Measurements from ENCODE around the gene DBT.
"Not testable (repeated sequence)": the region's sequence is repeated elsewhere in the genome, so short reads cannot be mapped to it uniquely, and the experiment has no call there.

DBT gene

DNA sequence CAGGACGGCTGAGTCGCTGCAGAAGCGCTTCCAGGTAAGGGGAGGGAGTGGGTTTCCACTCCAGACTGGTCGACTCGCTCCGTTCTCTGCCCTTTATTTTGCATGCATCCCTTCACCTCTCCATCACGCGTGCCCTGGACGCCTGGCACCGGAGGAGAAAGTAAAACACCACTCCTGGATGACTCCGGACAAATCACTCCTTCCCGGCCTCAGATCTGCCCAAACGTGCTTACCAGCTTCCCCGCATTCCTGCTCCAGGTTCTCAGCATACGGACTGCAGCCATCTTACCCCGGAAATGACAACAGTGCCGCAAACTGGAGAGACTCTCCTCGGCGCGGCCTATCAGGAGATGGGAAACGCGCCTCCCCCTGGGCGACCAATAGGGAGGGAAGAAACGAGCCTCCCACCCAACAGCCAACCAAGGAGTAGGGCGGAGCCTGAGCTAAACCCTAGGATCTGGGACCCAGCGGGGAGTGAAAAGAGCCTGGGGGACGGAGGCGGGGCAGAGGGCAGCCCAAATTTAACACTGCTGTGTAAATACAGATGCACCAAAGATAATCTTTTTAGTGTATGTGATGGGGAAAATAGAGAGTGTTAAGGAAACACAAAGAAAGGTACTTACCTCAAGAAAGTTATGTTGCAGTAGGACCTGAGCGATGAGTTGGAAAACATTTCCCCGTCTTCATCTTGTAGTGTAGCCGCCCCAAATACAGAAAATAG is at the start of gene DBT:
TSS of gene DBT (minus strand) at position 298 of the 721 bp plus-strand sequence. CDS start at position 284, 14 bp downstream.
- peak; percentile 84 for DNase-seq (ENCODE audit: low read depth, low spot score)

DNA sequence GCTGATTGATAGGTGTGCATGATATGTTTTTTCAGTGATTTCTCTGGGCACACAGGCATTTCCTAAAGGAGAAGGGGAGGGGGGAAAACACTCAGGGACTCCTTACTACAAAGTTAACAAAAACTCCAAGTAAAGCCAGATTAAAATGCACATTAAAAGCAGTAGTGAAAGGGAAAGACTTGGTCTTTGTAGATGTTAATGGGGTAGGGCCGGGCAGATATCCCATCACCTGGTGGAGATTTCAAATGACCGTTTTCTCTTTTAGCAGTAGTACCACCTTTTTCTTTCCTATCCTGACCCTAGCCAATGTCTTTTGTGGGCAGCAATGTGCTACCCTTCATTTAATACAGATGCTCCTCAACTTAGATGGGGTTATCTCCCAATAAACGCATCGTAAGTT is 48.9 kb upstream of the DBT start:
- no peak for DNase-seq (ENCODE audit: low read depth, low spot score)

DNA sequence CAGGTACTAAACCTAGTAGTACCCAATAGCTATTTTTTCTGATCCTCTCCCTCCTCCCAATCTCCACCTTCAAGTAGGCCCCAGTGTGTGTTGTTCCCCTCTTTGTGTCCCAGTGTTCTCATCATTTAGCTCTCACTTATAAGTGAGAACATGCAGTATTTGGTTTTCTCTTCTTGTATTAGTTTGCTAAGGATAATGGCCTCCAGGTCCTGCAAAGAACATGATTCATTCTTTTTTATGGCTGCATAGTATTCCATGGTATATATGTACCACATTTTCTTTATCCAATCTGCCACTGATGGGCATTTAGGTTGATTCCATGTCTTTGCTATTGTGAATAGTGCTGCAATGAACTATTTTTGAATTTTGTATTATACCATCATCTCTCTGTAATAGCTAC is 47.4 kb upstream of the DBT start:
- DNase-seq (ENCODE audit: low read depth, low spot score): not testable (repeated sequence)

DNA sequence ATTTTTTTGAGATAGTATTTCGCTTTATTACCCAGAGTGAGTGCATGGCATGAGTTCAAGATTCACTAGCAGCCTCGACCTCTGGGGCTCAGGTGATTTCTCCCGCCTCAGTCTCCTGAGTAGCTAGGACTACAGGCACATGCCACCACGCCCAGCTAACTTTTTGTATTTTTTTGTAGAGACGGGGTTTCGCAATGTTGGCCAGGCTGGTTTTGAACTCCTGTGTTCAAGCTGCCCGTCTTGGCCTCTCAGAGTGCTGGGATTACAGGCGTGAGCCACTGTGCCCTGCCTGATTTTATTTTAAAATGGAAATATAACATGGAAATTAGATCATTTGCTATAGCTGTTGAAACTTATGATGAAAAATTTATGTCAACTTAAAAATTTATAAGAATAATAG is 46.5 kb upstream of the DBT start:
- no peak for DNase-seq (ENCODE audit: low read depth, low spot score)

DNA sequence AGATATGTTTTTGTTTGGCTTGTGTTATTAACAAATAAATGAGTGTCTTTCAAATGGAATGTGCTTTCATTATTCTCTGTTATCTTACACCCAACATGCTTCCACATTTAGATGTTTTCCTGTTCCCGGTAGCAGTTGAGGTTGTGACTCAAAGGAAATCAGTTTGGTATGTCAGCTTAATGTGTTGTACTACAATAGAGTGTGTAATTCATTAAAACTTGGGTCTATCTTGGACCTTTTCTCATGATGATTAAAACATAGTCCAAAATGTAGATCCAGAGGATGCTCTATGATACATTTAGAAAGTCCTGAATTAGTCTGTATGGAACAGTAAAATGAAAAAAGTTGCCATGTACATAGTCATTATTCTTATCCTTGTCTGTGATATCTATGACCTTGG is 43.1 kb upstream of the DBT start:
- no peak for DNase-seq (ENCODE audit: low read depth, low spot score)

GRCh38 chr1:100290291-100290690 is 40.7 kb upstream of the DBT start:
- no peak for DNase-seq (ENCODE audit: low read depth, low spot score)

- no peak for DNase-seq (ENCODE audit: low read depth, low spot score)
Measured at GRCh38 chr1:100287162-100287561, 37.5 kb upstream of the DBT start.

DNA sequence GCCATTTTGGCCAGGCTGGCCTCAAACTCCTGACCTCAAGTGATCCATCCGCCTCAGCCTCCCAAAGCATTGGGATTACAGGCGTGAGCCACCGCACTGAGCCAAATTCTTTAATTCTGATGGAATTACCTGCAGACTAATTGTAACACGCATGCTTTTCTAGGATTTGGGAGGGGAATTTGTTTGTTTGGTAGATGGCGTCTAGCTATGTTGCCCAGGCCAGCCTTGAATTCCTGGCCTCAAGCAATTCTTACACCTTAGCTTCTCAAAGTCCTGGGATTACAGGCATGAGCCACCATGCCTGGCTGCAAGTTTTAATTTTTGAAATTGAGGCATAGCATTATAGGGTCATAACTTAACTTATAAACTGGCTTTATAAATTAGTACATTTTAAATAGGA is 35.0 kb upstream of the DBT start:
- DNase-seq (ENCODE audit: low read depth, low spot score): no peak

DNA sequence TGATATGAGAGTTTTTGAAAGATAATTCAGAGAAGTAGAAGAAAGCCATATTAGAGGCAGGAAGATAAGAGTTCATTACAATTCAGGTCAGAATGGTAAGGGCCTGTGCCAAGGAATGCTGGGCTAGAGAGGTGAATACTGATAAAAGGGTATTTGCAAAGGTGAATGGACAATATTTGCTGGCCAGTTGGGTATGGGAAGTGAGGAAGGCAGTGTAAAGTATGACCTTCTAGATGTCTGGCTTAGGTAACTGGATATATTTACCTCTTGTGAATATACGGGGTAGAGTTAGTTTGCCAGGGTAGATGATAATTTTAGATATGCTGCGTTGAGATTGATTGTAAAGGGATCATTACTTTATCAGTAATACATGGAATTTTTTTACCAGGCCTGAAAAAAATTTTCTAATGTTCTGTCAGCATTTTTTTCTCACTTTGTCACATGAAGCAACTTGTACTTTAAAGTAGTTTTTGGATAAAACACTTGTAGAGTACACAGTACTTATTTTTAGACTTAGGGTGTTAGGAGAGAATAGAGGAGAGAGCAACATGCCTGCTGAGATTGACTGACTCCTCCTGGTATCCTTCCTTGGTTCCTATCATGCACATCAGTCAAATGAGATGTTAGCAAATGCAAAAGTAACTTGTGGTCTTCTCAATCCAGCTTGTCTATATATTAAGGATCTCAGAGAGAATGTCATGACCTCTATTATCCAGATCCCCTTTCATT is 30.5 kb upstream of the DBT start:
- DNase-seq (ENCODE audit: low read depth, low spot score): no peak

DNA sequence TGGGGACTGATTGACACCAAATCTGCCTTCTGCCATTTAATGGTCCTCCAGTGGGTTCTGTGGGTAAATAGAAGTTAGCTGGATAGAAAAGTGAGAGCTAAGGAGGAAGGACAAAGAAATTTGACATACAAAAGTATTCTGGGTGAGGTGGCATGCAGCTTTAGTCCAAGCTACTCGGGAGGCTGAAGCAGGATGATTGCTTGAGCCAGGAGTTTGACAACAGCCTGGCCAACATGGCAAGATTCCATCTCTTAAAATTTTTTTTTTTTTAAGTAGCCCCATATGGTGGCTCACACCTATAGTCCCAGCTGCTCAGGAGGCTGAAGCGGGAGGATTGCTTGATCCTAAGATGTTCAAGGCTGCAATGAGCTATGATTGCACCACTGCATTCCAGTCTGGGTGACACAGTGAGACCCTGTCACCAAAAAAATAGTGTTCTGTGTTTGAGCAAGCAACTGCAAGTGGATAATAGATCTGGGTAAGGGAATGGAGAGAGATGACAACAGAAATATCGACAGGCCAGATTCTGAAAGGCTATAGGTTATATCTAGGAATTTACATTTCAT is 29.8 kb upstream of the DBT start:
- DNase-seq (ENCODE audit: low read depth, low spot score): no peak

- DNase-seq (ENCODE audit: low read depth, low spot score): no peak
Measured at GRCh38 chr1:100277866-100278265, 28.2 kb upstream of the DBT start.

GRCh38 chr1:100268202-100268601 is 18.6 kb upstream of the DBT start:
- DNase-seq (ENCODE audit: low read depth, low spot score): no peak

GRCh38 chr1:100267284-100267683 is 17.6 kb upstream of the DBT start:
- no peak for DNase-seq (ENCODE audit: low read depth, low spot score)

DNA sequence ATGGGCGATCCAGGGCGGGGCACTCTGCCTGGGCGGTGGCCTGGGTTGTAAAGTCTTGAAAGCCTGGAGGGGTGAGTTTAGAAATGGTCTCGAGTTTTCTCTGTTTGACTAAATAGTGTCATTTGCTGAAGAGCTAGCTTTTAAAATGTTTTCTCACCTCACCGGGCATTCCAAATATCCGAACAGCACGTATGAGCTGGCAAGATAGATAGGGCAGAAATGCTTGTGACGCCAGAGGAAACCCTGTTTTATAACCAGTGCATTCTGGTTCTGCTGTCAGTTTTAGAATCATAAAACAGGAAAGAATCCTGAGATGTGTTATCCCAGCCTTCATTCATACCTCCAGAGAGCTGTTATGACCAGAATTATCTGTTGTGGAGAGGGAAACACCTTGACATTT is 17.1 kb upstream of the DBT start:
- DNase-seq (ENCODE audit: low read depth, low spot score): no peak

DNA sequence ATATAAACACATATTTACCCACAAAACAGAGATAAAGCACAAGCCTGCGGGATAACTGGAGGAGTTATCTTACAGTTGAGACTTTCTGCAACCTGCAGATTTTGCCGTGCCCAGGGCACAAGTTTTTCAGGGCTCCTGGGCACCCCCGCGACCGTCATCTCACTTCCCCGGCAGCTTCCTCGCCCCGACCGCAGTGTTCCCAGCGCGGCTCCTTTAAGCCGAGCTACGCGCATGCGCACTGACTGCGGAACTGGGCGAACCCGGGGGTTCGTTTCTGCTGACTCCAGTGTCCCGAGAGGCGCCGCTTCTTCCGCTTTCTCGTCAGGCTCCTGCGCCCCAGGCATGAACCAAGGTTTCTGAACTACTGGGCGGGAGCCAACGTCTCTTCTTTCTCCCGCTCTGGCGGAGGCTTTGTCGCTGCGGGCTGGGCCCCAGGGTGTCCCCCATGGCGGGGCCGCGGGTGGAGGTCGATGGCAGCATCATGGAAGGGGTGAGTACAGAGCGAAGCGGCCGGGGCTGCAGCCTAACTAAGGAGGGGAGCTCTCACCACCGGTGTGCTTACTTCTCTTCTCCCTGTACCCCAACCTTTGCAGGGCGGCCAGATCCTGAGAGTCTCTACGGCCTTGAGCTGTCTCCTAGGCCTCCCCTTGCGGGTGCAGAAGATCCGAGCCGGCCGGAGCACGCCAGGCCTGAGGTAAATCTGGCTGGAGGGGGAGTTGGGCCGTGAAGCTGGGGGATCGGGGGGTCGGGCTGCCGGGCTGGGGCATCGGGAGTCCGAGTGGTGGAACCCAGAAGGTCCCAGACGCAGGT is 16.5 kb upstream of the DBT start, which contains the start of gene RTCA:
TSS of gene RTCA (plus strand) at position 286 of the 810 bp plus-strand sequence. CDS start at position 446, 160 bp downstream.
- DNase-seq (ENCODE audit: low read depth, low spot score): peak; percentile 90

DNA sequence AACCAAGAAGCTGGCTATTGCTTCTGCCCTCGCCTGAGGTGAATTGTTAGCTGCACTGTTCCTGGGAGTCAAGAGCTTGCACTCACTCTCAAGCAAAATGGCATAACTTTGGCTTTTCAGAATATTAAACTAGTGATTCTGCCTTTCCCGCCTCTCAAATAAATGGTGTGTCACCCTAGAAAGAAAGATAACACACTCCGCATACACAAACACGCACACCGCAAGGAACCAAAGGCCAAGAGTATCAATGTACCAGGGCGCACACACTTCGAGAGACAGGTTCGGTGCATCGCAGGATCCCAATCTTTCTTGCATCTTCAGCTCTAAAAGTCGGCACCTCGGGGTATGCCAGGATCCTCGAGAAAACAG is 15.9 kb upstream of the DBT start:
- peak; percentile 15 for DNase-seq (ENCODE audit: low read depth, low spot score)

DNA sequence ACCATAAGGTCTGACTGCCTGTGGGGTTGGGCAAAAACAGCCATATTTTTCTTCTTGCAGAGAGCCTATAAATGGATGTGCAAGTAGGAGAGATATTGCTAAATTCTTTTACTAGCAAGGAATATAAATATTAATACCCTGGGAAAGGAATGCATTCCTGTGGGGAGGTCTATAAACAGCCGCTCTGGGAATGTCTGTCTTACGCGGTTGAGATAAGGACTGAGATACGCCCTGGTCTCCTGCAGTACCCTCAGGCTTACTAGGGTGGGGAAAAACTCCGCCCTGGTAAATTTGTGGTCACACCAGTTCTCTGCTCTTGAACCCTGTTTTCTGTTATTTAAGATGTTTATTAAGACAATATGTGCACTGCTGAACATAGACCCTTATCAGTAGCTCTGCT is 14.4 kb upstream of the DBT start:
- not testable (repeated sequence) for DNase-seq (ENCODE audit: low read depth, low spot score)

DNA sequence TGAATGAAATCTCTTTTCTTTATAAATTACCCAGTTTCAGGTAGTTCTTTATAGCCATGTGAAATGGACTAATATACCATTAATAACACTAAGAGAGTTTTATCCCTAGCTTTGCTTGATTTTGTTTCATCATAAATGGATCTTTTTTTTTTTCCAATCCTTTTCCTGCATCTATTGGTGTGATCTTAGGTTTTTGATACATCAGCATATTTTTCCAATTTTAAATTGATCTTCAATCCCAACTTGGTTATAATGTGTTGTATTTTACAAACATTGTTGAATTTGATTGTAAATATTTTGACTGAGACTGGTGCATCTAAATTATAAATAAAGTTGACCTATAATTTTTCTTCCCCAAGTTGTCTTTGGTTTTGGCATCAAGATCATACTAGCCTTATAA is 12.1 kb upstream of the DBT start:
- no peak for DNase-seq (ENCODE audit: low read depth, low spot score)

DNA sequence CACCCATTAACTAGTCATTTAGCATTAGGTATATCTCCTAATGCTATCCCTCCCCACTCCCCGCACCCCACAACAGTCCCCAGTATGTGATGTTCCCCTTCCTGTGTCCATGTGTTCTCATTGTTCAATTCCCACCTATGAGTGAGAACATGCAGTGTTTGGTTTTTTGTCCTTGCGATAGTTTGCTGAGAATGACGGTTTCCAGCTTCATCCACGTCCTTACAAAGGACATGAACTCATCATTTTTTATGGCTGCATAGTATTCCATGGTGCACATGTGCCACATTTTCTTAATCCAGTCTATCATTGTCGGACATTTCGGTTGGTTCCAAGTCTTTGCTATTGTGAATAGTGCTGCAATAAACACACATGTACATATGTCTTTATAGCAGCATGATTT is 8.8 kb upstream of the DBT start:
- not testable (repeated sequence) for DNase-seq (ENCODE audit: low read depth, low spot score)

- DNase-seq (ENCODE audit: low read depth, low spot score): not testable (repeated sequence)
Measured at GRCh38 chr1:100256273-100256672, 6.6 kb upstream of the DBT start.

DNA sequence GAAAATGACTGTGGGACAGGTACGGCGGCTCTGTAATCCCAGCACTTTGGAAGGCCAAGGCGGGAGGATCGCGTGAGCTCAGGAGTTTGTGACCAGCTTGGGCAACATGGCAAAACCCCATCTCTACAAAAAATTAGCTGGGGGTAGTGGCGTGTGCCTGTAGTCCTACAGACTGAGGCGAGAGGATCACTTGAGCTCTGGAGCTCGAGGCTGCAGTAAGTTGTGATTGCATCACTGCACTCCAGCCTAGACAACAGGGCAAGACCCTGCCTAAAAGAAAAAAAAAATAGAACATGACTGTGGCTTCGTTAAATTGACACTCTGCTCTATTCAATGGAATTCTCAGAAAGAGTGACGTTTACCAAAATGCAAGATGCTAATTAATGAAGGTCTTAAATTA is 3.9 kb upstream of the DBT start:
- no peak for DNase-seq (ENCODE audit: low read depth, low spot score)

- DNase-seq (ENCODE audit: low read depth, low spot score): no peak
Measured at GRCh38 chr1:100252901-100253300, 3.3 kb upstream of the DBT start.

Measured in smooth muscle cell of the brain vasculature (primary cell).